Kidney (tissue), 14 donors: ENCODE measurements around the gene CRIM1. TPM values are rescaled to one million over a fixed set of nuclear protein-coding genes. Genes with fewer than 3 reads are reported as not detected.

ENCODE experiments used
- DNase-seq, 5 donors: peaks; one replicate each; pipeline ENCODE4 v3.0.0-alpha.2; 2013 to 2020
- FAIRE-seq: peaks from 2 replicates; lab custom pipeline; 2012; peaks lifted over from hg19 to GRCh38; lab: Jason Lieb, UNC
- H3K27ac ChIP-seq, 2 donors: one replicate each; pipeline ENCODE4 v1.7.0; 2013; ENCODE audit warnings: low read depth in 2 of 2, low read length in 2 of 2, inconsistent platforms in 1 of 2
- H3K27me3 ChIP-seq: one replicate; pipeline ENCODE4 v1.7.1; 2013; ENCODE audit warnings: low read length, inconsistent platforms; ENCODE audit not compliant: control insufficient read depth, insufficient read depth
- H3K36me3 ChIP-seq, 3 donors: one replicate each; pipeline versions ENCODE4 v1.7.0 to v1.7.1; 2013; ENCODE audit warnings: low read length in 3 of 3, control low read depth in 1 of 3, inconsistent platforms in 1 of 3; ENCODE audit not compliant: insufficient read depth in 3 of 3, control insufficient read depth in 2 of 3
- H3K4me1 ChIP-seq, 3 donors: one replicate each; pipeline versions ENCODE4 v1.7.0 to v1.7.1; 2013; ENCODE audit warnings: low read length in 3 of 3, inconsistent platforms in 1 of 3, low read depth in 1 of 3; ENCODE audit not compliant: control insufficient read depth in 2 of 3, insufficient read depth in 2 of 3
- H3K4me3 ChIP-seq, 3 donors: one replicate each; pipeline versions ENCODE4 v1.7.0 to v1.8.1; 2013; ENCODE audit warnings: low read length in 3 of 3, control low read depth in 1 of 3, inconsistent platforms in 1 of 3
- H3K9ac ChIP-seq, 3 donors: one replicate each; pipeline versions ENCODE4 v1.7.0 to v1.7.1; 2013; ENCODE audit warnings: low read length in 3 of 3, control low read depth in 1 of 3, inconsistent platforms in 1 of 3
- H3K9me3 ChIP-seq, 3 donors: one replicate each; pipeline versions ENCODE4 v1.7.0 to v1.7.1; 2013; ENCODE audit warnings: low read length in 3 of 3, control low read depth in 1 of 3, inconsistent platforms in 1 of 3; ENCODE audit not compliant: control insufficient read depth in 2 of 3, insufficient read depth in 1 of 3
- CTCF ChIP-seq: IDR thresholded peaks from 3 replicates; pipeline ENCODE4 v1.5.1; 2012; ENCODE audit warnings: mild to moderate bottlenecking, moderate library complexity, borderline replicate concordance; ENCODE audit not compliant: insufficient read depth; ENCODE audit errors: extremely low read depth
- intact Hi-C: fragments of 100-400 bp; cut with DNase I; formaldehyde crosslinking; loops from one replicate; pipeline ENCODE4 v1.11.1; 2022
- polyA plus RNA-seq: library from polyadenylated mRNA; stranded (reverse); fragments of 350-450 nt; fragmentation: Illumina TruSeq; extraction: RNeasy Lipid Tissue Mini Kit (QIAGEN cat#74804); gene quantifications from one replicate; pipeline ENCODE4 v1.2.3, GENCODE V29; 2014; ENCODE audit warnings: low read depth, low replicate concordance; ENCODE audit not compliant: insufficient read depth
- total RNA-seq: library from RNA; stranded (reverse); fragmentation: NEBNext Ultra II Directional; extraction: Animal tissue kit (Norgen Biotek cat#: 25700); gene quantifications from one replicate; pipeline ENCODE4 v1.2.1, GENCODE V29; 2021
- donor health status: control.
- donor health status: control.
- donor health status: control.
- donor health status: control.
- donor health status: control.
- donor health status: DM: yes; HTN: yes; CAD: no.
- donor health status: Normal renal cell carcinoma (clear cell type).

The CRIM1 gene
- total and polyA plus RNA-seq, 2 donors from 2014 or later = 47.2 to 154 TPM

GRCh38 chr2:36404318-36404717 lies 48.7 kb downstream of the CRIM1 start:
- FAIRE-seq (no peak), DNase-seq (no peak)
- Histone ChIP-seq H3K4me3 (no peak overlapping the region), H3K27me3 (no peaks in the 10 kb centered on the region), H3K9me3 (no peaks in the 10 kb centered on the region), H3K9ac (no peak overlapping the region), H3K4me1 (peaks cover 6 to 20% (median 15%) of the 10 kb centered on the region in 3 donors), H3K27ac (no peak overlapping the region), H3K36me3 (no peaks in the 10 kb centered on the region)
- TF ChIP-seq CTCF = no peak
- intact Hi-C loops = no loop called here

GRCh38 chr2:36404754-36405153 lies 49.2 kb downstream of the CRIM1 start:
- Histone ChIP-seq H3K36me3 (no peaks in the 10 kb centered on the region), H3K9me3 (no peaks in the 10 kb centered on the region), H3K4me1 (peaks cover 6 to 21% (median 15%) of the 10 kb centered on the region in 3 donors), H3K27ac (no peak overlapping the region), H3K27me3 (no peaks in the 10 kb centered on the region), H3K4me3 (no peak overlapping the region), H3K9ac (no peak overlapping the region)
- intact Hi-C loops = no loop called here
- FAIRE-seq (no peak), DNase-seq (no peak)
- TF ChIP-seq CTCF = no peak

GRCh38 chr2:36405183-36405582 lies 49.6 kb downstream of the CRIM1 start:
- no peaks in the 10 kb centered on the region for H3K27me3 ChIP-seq
- no peak overlapping the region for H3K4me3 ChIP-seq
- intact Hi-C loops = no loop called here
- peaks cover 6 to 25% (median 15%) of the 10 kb centered on the region in 3 donors for H3K4me1 ChIP-seq
- no peak overlapping the region for H3K27ac ChIP-seq
- no peak overlapping the region for H3K9ac ChIP-seq
- no peaks in the 10 kb centered on the region for H3K9me3 ChIP-seq
- no peak for TF ChIP-seq CTCF
- FAIRE-seq = no peak
- no peaks in the 10 kb centered on the region for H3K36me3 ChIP-seq
- peak in 2 of 5 donors; percentile 32 to 58 for DNase-seq

DNA sequence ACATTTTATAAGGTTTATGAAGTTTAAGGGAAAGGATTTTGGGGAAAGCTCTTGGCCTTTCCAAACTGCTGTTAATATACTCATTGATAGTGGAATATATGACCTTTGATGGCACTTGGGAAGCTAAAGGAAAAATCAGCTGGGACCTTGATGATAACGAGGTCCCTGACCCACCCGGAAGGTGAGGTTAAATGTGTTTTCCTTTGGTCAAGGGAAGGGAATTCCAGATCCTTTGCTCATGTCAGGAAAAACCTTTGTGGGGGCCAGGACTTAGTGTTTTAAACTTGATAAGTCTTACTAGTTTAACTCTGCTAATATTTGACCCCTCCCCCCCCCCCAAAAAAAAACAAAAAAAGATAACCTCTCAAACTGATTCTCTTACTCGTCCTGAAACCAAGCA lies 50.7 kb downstream of the CRIM1 start:
- Histone ChIP-seq H3K36me3 (no peaks in the 10 kb centered on the region), H3K4me3 (no peak overlapping the region), H3K27ac (no peak overlapping the region), H3K9ac (no peak overlapping the region), H3K4me1 (peaks cover 6 to 35% (median 19%) of the 10 kb centered on the region in 3 donors), H3K9me3 (no peaks in the 10 kb centered on the region), H3K27me3 (no peaks in the 10 kb centered on the region)
- no peak for TF ChIP-seq CTCF
- no peak for DNase-seq
- intact Hi-C loops = no loop called here
- no peak for FAIRE-seq
